ENCODE measurements around the gene BCAS1. TPM values are rescaled to one million over a fixed set of nuclear protein-coding genes. Genes with fewer than 3 reads are reported as not detected.

Gene BCAS1
- total and polyA plus RNA-seq, 12 donors: 0.07 to 2.3 (median 0.13) TPM; not detected in 7

DNA sequence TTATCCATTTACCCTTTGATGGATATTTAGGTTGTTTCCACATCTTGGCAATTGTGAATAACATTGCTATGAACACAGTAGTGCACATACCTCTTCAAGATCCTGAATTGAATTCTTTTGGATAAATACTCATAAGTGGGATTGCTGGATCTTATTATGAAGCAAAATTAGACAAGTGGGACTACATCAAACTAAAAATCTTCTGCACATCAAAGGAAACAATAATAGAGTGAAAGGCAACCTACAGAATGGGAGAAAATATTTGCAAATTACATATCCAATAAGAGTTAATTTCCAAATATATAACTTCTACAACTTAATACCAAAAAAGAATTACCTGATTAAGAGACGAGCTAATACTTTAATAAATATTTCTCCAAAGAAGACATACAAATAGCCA is 38.4 kb upstream of the BCAS1 start:
- TF ChIP-seq POLR2A (IDR thresholded peaks at IDR 0.05) (no peak), CTCF (IDR thresholded peaks at IDR 0.05) (no peak)
- no peaks in the 10 kb centered on the region for H3K27me3 ChIP-seq
- WGBS, 4 donors: 58 to 83% (median 69%) methylated on average over 1 of the region's 1 CpG
- H3K9me3 ChIP-seq (replicated peaks in 1 of 3): no peaks in the 10 kb centered on the region
- intact Hi-C loops (cut with DNase I): loop anchor here in 1 of 2 donors (10.0 kb wide), 1 partner anchor 536 kb away; no protein-coding TSS in a partner anchor
- DNase-seq: no peak
- no peaks in the 10 kb centered on the region for H3K4me1 ChIP-seq (replicated peaks in 1 of 2)
- no peak overlapping the region for H3K4me3 ChIP-seq
- H3K36me3 ChIP-seq (replicated peaks in 1 of 2): no peaks in the 10 kb centered on the region
- H3K27ac ChIP-seq: no peak overlapping the region

- no peak overlapping the region for H3K4me3 ChIP-seq
- H3K9me3 ChIP-seq (replicated peaks in 1 of 3): no peaks in the 10 kb centered on the region
- no peaks in the 10 kb centered on the region for H3K27me3 ChIP-seq
- no peak overlapping the region for H3K27ac ChIP-seq
- no peaks in the 10 kb centered on the region for H3K4me1 ChIP-seq (replicated peaks in 1 of 2)
- no peaks in the 10 kb centered on the region for H3K36me3 ChIP-seq (replicated peaks in 1 of 2)
- intact Hi-C loops (cut with DNase I): loop anchor here in 1 of 2 donors (10.0 kb wide), 1 partner anchor 537 kb away; no protein-coding TSS in a partner anchor
- TF ChIP-seq POLR2A (IDR thresholded peaks at IDR 0.05) (no peak), CTCF (IDR thresholded peaks at IDR 0.05) (no peak)
- DNase-seq: no peak
Observed at GRCh38 chr20:54108326-54108642, 37.9 kb upstream of the BCAS1 start.

GRCh38 chr20:54107600-54108325 is 37.4 kb upstream of the BCAS1 start:
- no peak for TF ChIP-seq CTCF (IDR thresholded peaks at IDR 0.05)
- TF ChIP-seq POLR2A (IDR thresholded peaks at IDR 0.05): no peak
- H3K9me3 ChIP-seq (replicated peaks in 1 of 3): no peaks in the 10 kb centered on the region
- H3K27ac ChIP-seq: no peak overlapping the region
- H3K36me3 ChIP-seq (replicated peaks in 1 of 2): no peaks in the 10 kb centered on the region
- H3K27me3 ChIP-seq: no peaks in the 10 kb centered on the region
- no peak overlapping the region for H3K4me3 ChIP-seq
- no peak for DNase-seq
- 61 to 75% (median 68%) methylated on average over 7 of the region's 7 CpGs for WGBS, 4 donors
- intact Hi-C loops (cut with DNase I): loop anchor here in 1 of 2 donors (10.0 kb wide), 1 partner anchor 537 kb away; no protein-coding TSS in a partner anchor
- no peaks in the 10 kb centered on the region for H3K4me1 ChIP-seq (replicated peaks in 1 of 2)

DNA sequence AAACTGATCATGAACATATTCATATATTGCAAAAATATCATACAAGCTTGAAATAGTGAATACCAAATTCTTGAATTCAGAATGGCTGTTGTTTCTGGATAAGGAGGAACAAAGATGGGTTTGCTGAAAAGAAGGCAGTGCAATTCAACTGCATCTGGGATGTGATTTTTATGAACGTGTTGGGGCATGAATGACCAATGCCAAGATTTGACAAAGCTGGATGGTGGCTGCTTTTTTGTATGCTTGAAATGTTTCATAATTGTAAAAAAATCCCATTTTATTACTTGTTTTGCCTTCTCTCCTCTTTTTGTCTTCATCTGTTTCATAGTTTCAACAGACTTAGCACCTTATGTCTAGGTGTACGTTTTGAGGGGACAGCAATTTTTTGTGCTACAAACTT is 36.8 kb upstream of the BCAS1 start:
- no peak for DNase-seq
- intact Hi-C loops (cut with DNase I): loop anchor here in 1 of 2 donors (10.0 kb wide), 1 partner anchor 538 kb away; no protein-coding TSS in a partner anchor
- WGBS, 4 donors: 61 to 73% (median 70%) methylated on average over 2 of the region's 2 CpGs
- H3K36me3 ChIP-seq (replicated peaks in 1 of 2): no peaks in the 10 kb centered on the region
- no peak for TF ChIP-seq CTCF (IDR thresholded peaks at IDR 0.05)
- TF ChIP-seq POLR2A (IDR thresholded peaks at IDR 0.05): no peak
- no peak overlapping the region for H3K27ac ChIP-seq
- H3K9me3 ChIP-seq (replicated peaks in 1 of 3): no peaks in the 10 kb centered on the region
- H3K4me3 ChIP-seq: no peak overlapping the region
- no peaks in the 10 kb centered on the region for H3K4me1 ChIP-seq (replicated peaks in 1 of 2)
- H3K27me3 ChIP-seq: no peaks in the 10 kb centered on the region

Data from adrenal gland (tissue), 12 donors.